Smooth muscle cell of the brain vasculature (primary cell): ENCODE data around the gene ZNF670.
"Not testable (repeated sequence)": the region's sequence is repeated elsewhere in the genome, so short reads cannot be mapped to it uniquely, and the experiment has no call there.

Source experiments
- DNase-seq: peaks from one replicate; pipeline ENCODE4 v3.0.0-alpha.2; 2012; ENCODE audit warnings: low read depth, low spot score

The ZNF670 gene

GRCh38 chr1:247043406-247043805 lies 35.2 kb downstream of the ZNF670 start:
- no peak for DNase-seq

GRCh38 chr1:247037511-247038320 lies 40.9 kb downstream of the ZNF670 start:
- DNase-seq: no peak

GRCh38 chr1:247032306-247032705 lies 46.3 kb downstream of the ZNF670 start:
- DNase-seq: not testable (repeated sequence)
